ENCODE measurements around the gene NHEJ1. TPM values are rescaled to one million over a fixed set of nuclear protein-coding genes. Genes with fewer than 3 reads are reported as not detected.

NHEJ1 gene
- total RNA-seq, 1 experiment from 2014 or later: 20.8 TPM

- no CpG with 5 or more reads among the region's 2 CpGs for WGBS (ENCODE audit: extremely low coverage, insufficient read length, low lambda C conversion rate)
- Histone ChIP-seq H3K27me3 (ENCODE audit: insufficient read depth, low read length) (no peaks in the 10 kb centered on the region), H3K4me2 (ENCODE audit: insufficient read depth, insufficient read length, low read length) (no peak overlapping the region), H4K8ac (replicated peaks; ENCODE audit: insufficient read length, low read depth, low read length) (no peak overlapping the region), H2BK20ac (ENCODE audit: low read depth, low read length, poor library complexity, severe bottlenecking) (no peak overlapping the region), H3K27ac (ENCODE audit: insufficient read length, low read depth, low read length) (no peak overlapping the region), H3K18ac (ENCODE audit: insufficient read length, low read depth, low read length) (no peak overlapping the region), H3K23me2 (ENCODE audit: insufficient read length, low read depth, low read length, poor library complexity, severe bottlenecking) (no peaks in the 10 kb centered on the region), H2BK120ac (ENCODE audit: low read depth, low read length, poor library complexity, severe bottlenecking) (no peak overlapping the region), H2BK15ac (ENCODE audit: low read depth, low read length) (no peak overlapping the region), H3K9ac (ENCODE audit: extremely low read depth, insufficient read length, low read length) (no peak overlapping the region), H3K79me1 (ENCODE audit: insufficient read depth, low read depth, low read length, poor library complexity, severe bottlenecking) (no peaks in the 10 kb centered on the region), H3K56ac (ENCODE audit: insufficient read length, low read depth, low read length) (no peak overlapping the region), H2BK5ac (ENCODE audit: insufficient read length, low read length) (no peak overlapping the region), H3K4me1 (ENCODE audit: insufficient read depth, low read length) (no peaks in the 10 kb centered on the region), H3K14ac (ENCODE audit: insufficient read depth, low read length) (no peak overlapping the region), H4K20me1 (ENCODE audit: control insufficient read depth, insufficient read depth, insufficient read length) (no peaks in the 10 kb centered on the region), H2BK12ac (ENCODE audit: insufficient read length, low read depth, low read length) (no peak overlapping the region), H4K5ac (ENCODE audit: insufficient read length, low read depth, low read length) (no peak overlapping the region), H3K9me3 (ENCODE audit: control insufficient read depth, low read depth, low read length) (no peaks in the 10 kb centered on the region), H4K91ac (ENCODE audit: insufficient read length, low read depth, low read length) (no peak overlapping the region), H3K23ac (ENCODE audit: insufficient read length, low read depth, low read length) (no peak overlapping the region), H3K79me2 (ENCODE audit: insufficient read depth, low read length) (no peaks in the 10 kb centered on the region), H2AK5ac (ENCODE audit: insufficient read length, low read length) (no peak overlapping the region), H3T11ph (ENCODE audit: low read length) (no peak overlapping the region), H3K4ac (ENCODE audit: low read depth, low read length) (no peak overlapping the region), H2AFZ (ENCODE audit: low read length) (no peak overlapping the region)
- H3K27ac Mint-ChIP-seq: no peak overlapping the region
- no peak for DNase-seq
- H3K4me3 Mint-ChIP-seq: no peak overlapping the region
- TF ChIP-seq CTCF (conservative IDR thresholded peaks at IDR 0.05): no peak
- H3K4me1 Mint-ChIP-seq: peaks cover 6 to 8% of the 10 kb centered on the region in 2 experiments; a peak in 3 of 4 replicates
- H3K9me3 Mint-ChIP-seq: no peaks in the 10 kb centered on the region
- peaks cover 13% of the 10 kb centered on the region for H3K27me3 Mint-ChIP-seq (ENCODE audit: low read depth)
- H3K36me3 Mint-ChIP-seq (ENCODE audit: insufficient read depth in 1 of 3, low read depth in 3 of 3): peaks cover 0 to 17% (median 0%) of the 10 kb centered on the region in 3 experiments; a peak in 3 of 7 replicates
Measured at GRCh38 chr2:219079417-219079816, 81.2 kb downstream of the NHEJ1 start.

Measured in H9 (cell line).